ENCODE results near the gene WASHC4. TPM values are rescaled to one million over a fixed set of nuclear protein-coding genes. Genes with fewer than 3 reads are reported as not detected.

WASHC4 gene
- total RNA-seq, 1 experiment from 2014 or later, result 46.9 TPM

GRCh38 chr12:105069936-105070702, 37.4 kb upstream of the WASHC4 start:
- DNase-seq (no peak), ATAC-seq (no peak; the same call in 1 of the 2 replicates)
- H3F3A ChIP-seq (ENCODE audit: low read length, unreplicated experiment), result no peaks in the 10 kb centered on the region
- ChIA-PET CTCF (no interaction called here), POLR2A (ENCODE audit: unreplicated experiment) (no interaction called here)
- H2AFZ ChIP-seq (ENCODE audit: low read length), result no peak overlapping the region
- H3K27me3 ChIP-seq (ENCODE audit: low read length), result no peaks in the 10 kb centered on the region
- H3K9ac ChIP-seq (ENCODE audit: low read length), result no peak overlapping the region
- no peak overlapping the region for H3K4me2 ChIP-seq (ENCODE audit: low read length)
- no peak overlapping the region for H3K4me3 ChIP-seq (ENCODE audit: low read length)
- no peaks in the 10 kb centered on the region for H3K79me2 ChIP-seq (ENCODE audit: low read length)
- no peaks in the 10 kb centered on the region for H3K36me3 ChIP-seq (ENCODE audit: low read depth, low read length)
- H3K9me2 ChIP-seq (replicated peaks; ENCODE audit: low read length), result no peaks in the 10 kb centered on the region
- no TSS peak for BruUV-seq (replicated peaks)
- no peak overlapping the region for H3K27ac ChIP-seq (ENCODE audit: low read length)
- no peaks in the 10 kb centered on the region for H3K4me1 ChIP-seq (ENCODE audit: insufficient read depth, low read length)
- TF ChIP-seq CTCF (conservative IDR thresholded peaks at IDR 0.05; ENCODE audit: low read depth, low read length) (no peak), EZH2 (IDR thresholded peaks at IDR 0.05; ENCODE audit: low read length, unreplicated experiment) (no peak), EZH2phosphoT487 (IDR thresholded peaks at IDR 0.05; ENCODE audit: borderline replicate concordance, low read length) (no peak)
- H4K20me1 ChIP-seq (ENCODE audit: low read length), result no peaks in the 10 kb centered on the region
- intact Hi-C loops (cut with micrococcal nuclease), result no loop called here
- no peaks in the 10 kb centered on the region for H3K9me3 ChIP-seq (ENCODE audit: low read length)

- no peaks in the 10 kb centered on the region for H3K79me2 ChIP-seq (ENCODE audit: low read length)
- no peak overlapping the region for H3K4me2 ChIP-seq (ENCODE audit: low read length)
- H2AFZ ChIP-seq (ENCODE audit: low read length), result no peak overlapping the region
- H3K27me3 ChIP-seq (ENCODE audit: low read length), result no peaks in the 10 kb centered on the region
- no peak for ATAC-seq
- no peaks in the 10 kb centered on the region for H3F3A ChIP-seq (ENCODE audit: low read length, unreplicated experiment)
- TF ChIP-seq CTCF (conservative IDR thresholded peaks at IDR 0.05; ENCODE audit: low read depth, low read length) (no peak), EZH2 (IDR thresholded peaks at IDR 0.05; ENCODE audit: low read length, unreplicated experiment) (no peak), EZH2phosphoT487 (IDR thresholded peaks at IDR 0.05; ENCODE audit: borderline replicate concordance, low read length) (no peak)
- no peaks in the 10 kb centered on the region for H3K4me1 ChIP-seq (ENCODE audit: insufficient read depth, low read length)
- CTCF ChIA-PET, result no interaction called here
- no peaks in the 10 kb centered on the region for H3K36me3 ChIP-seq (ENCODE audit: low read depth, low read length)
- no peak overlapping the region for H3K9ac ChIP-seq (ENCODE audit: low read length)
- intact Hi-C loops (cut with micrococcal nuclease), result no loop called here
- DNase-seq, result no peak
- no peak overlapping the region for H3K4me3 ChIP-seq (ENCODE audit: low read length)
- BruUV-seq (replicated peaks), result no TSS peak
- H3K9me2 ChIP-seq (replicated peaks; ENCODE audit: low read length), result no peaks in the 10 kb centered on the region
- no peaks in the 10 kb centered on the region for H3K9me3 ChIP-seq (ENCODE audit: low read length)
- no peak overlapping the region for H3K27ac ChIP-seq (ENCODE audit: low read length)
- POLR2A ChIA-PET (ENCODE audit: unreplicated experiment), result no interaction called here
- H4K20me1 ChIP-seq (ENCODE audit: low read length), result no peaks in the 10 kb centered on the region
Observed at GRCh38 chr12:105071981-105072380, 35.5 kb upstream of the WASHC4 start.

GRCh38 chr12:105072888-105073488, 34.5 kb upstream of the WASHC4 start:
- Histone ChIP-seq H3F3A (ENCODE audit: low read length, unreplicated experiment) (no peaks in the 10 kb centered on the region), H3K79me2 (ENCODE audit: low read length) (no peaks in the 10 kb centered on the region), H3K9ac (ENCODE audit: low read length) (no peak overlapping the region), H2AFZ (ENCODE audit: low read length) (no peak overlapping the region), H3K27me3 (ENCODE audit: low read length) (no peaks in the 10 kb centered on the region), H4K20me1 (ENCODE audit: low read length) (no peaks in the 10 kb centered on the region), H3K9me2 (replicated peaks; ENCODE audit: low read length) (no peaks in the 10 kb centered on the region), H3K4me3 (ENCODE audit: low read length) (no peak overlapping the region), H3K4me2 (ENCODE audit: low read length) (no peak overlapping the region), H3K36me3 (ENCODE audit: low read depth, low read length) (no peaks in the 10 kb centered on the region), H3K4me1 (ENCODE audit: insufficient read depth, low read length) (no peaks in the 10 kb centered on the region), H3K27ac (ENCODE audit: low read length) (no peak overlapping the region), H3K9me3 (ENCODE audit: low read length) (no peaks in the 10 kb centered on the region)
- intact Hi-C loops (cut with micrococcal nuclease), result no loop called here
- POLR2A ChIA-PET (ENCODE audit: unreplicated experiment), result no interaction called here
- CTCF ChIA-PET, result no interaction called here
- no peak for TF ChIP-seq CTCF (conservative IDR thresholded peaks at IDR 0.05; ENCODE audit: low read depth, low read length)
- TF ChIP-seq EZH2phosphoT487 (IDR thresholded peaks at IDR 0.05; ENCODE audit: borderline replicate concordance, low read length), result no peak
- TF ChIP-seq EZH2 (IDR thresholded peaks at IDR 0.05; ENCODE audit: low read length, unreplicated experiment), result no peak
- ATAC-seq (no peak), DNase-seq (no peak)
- BruUV-seq (replicated peaks), result no TSS peak
